D721Med (cell line): ENCODE results near the gene AGPS.

Experiments
- DNase-seq: peaks from one replicate; pipeline ENCODE4 v3.0.0; 2011; ENCODE audit warnings: low spot score; ENCODE audit not compliant: insufficient read length
- FAIRE-seq: peaks from 2 replicates; lab custom pipeline; 2011; peaks lifted over from hg19 to GRCh38; lab: Jason Lieb, UNC
- TF ChIP-seq, protein P1 (sequence below): IDR thresholded peaks from 2 replicates; pipeline ENCODE4 v1.5.1; 2012; ENCODE audit warnings: mild to moderate bottlenecking, control low read depth; ENCODE audit not compliant: insufficient read depth; ENCODE audit errors: missing control alignments

Gene AGPS

DNA sequence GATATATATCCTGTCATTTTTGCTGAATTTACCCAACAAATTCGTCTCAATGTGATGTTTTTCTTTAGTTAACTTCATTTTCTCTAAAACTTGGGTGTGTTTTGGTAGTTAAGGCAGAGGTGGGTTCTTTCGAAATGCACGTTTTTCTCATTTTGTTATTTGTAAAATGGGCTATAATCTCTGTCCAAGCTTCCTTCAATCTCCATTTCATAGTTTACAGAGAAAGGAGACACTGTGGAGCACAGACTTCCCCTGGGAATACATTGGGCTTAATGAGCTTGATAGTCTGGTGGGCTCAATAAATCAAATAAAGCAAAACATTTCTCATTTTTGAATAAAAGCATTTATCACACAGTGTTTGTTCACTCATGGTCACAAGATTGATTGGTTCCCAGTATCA, 145.1 kb downstream of the AGPS start:
- no peak for FAIRE-seq
- TF ChIP-seq, protein P1, sequence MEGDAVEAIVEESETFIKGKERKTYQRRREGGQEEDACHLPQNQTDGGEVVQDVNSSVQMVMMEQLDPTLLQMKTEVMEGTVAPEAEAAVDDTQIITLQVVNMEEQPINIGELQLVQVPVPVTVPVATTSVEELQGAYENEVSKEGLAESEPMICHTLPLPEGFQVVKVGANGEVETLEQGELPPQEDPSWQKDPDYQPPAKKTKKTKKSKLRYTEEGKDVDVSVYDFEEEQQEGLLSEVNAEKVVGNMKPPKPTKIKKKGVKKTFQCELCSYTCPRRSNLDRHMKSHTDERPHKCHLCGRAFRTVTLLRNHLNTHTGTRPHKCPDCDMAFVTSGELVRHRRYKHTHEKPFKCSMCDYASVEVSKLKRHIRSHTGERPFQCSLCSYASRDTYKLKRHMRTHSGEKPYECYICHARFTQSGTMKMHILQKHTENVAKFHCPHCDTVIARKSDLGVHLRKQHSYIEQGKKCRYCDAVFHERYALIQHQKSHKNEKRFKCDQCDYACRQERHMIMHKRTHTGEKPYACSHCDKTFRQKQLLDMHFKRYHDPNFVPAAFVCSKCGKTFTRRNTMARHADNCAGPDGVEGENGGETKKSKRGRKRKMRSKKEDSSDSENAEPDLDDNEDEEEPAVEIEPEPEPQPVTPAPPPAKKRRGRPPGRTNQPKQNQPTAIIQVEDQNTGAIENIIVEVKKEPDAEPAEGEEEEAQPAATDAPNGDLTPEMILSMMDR: no peak
- no peak for DNase-seq

DNA sequence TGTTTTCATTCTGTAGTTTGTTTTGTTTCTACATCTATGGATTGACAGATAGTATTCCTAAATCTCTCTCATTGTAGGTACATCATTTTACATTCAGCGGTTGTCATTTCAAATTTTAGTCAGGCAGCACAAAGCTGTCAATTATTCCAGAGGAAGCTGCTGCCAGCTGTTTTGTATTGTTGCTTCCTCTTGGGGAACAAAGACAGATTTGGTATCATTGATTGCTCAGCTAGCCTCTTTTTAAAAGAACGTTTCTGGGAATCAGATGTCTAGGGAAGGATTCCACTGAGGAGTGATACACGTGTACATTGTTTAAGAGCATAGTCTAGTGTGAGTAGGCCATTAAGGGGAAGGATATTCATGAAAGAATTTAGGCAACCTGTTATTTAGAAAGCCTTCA, 145.8 kb downstream of the AGPS start:
- FAIRE-seq: no peak
- TF ChIP-seq, protein P1: no peak
- no peak for DNase-seq

DNA sequence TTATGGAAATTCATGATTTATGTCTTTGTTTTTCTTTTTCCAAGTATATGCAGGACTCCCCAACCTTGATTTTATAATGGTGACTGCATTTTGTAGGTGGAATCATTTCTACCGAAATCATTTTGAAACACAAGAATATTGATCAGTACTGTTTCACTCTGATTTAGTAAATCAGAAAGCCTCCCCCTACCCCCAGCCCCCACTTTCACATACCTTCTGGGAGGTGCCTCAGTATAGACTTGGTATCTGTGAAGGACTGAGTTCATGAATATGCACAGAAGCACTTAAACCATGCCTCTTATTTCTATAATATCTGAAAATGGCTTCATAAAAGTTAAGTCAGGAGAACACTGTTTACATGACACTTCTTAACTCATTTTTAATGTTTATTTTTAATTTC, 147.7 kb downstream of the AGPS start:
- FAIRE-seq (no peak), DNase-seq (no peak)
- TF ChIP-seq, protein P1: no peak

DNA sequence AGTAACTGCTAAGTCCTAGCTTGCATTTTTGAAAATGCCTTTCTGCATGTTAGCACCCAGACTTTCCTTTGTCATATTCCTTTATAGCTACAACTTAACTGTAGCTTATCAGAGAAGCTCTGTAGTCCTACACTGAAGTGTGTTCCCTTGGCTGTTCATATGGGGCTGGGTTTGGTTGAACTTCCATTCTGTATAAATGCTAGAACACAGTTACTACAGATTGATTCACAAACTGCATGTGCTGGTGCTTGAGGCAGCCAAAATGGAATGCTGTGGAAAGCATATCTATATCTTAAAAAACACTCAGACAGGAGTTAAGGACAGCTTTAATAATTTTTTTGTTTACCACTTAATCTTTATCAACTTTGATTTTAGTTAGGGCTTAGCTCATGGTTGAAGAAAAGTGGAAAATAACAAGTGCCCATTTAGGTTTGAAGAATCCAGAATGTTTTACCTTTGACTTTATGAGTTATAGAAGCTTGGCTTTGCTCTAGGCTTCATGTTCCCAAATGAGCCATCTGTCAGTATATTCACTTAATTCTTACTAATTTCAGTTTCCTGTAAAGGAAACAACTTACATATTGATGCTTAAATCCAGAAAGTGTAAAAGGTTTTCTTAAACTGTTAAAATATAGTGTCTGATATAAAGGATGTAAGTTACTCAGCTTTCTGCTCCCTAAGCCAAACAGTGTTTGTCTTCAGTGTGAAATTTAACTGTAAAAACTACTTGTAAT, 148.9 kb downstream of the AGPS start:
- DNase-seq: no peak
- no peak for FAIRE-seq

DNA sequence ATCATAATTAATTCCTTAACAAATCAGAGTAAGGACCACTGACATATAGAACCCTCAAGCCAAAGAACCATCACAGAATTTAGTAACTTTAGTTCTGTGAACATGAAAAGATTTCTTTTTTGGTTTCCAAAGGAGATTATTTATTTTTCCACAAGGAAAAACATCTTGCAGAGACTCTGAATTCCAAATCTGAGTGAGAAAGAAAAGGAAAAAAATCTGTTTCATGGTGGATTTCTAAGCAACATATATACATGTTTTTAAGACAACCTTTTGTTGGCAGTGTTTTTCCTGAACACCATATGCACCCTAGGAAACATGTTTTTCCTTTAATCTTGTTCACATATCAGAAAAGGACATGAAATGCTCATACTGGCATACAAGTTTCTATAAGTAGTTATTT, 149.8 kb downstream of the AGPS start:
- TF ChIP-seq, protein P1: no peak
- no peak for FAIRE-seq

More for the DNA sequence above, 148.9 kb downstream of the AGPS start:
- TF ChIP-seq, protein P1: no peak

DNA sequence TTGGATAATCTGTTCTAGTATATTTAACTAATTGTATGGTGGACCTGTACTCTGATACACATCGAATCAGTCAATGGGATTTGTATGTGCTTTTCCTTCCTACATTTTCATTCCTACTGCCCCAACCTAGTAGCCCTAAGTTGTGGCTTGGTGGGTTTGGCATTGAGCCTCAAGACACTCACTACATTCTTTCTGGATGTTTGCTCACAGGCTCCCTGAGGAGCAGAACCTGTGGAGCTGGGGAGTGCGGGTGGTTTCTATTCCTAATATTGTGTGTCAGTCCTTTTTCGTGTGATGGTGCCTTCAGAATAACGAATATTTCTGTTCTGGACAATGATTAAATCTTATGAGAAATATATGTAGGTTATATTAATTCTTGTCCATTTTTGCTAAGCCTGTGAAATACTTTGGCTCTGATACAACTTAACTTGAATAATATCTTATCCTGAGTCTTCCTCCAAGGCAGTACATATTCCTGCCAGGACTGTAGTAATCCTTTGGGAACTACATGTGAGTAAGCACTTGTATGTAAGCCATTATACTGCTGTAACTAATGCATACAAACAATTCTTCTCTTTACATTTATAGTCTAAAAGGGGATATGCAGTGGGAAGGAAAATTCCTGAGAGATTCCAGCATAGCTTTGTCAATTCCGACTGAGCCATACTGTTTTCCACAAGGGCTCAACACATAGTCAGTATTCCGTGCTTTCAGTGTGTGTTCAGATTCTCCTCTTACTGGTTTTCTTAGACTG, 150.6 kb downstream of the AGPS start:
- FAIRE-seq (no peak), DNase-seq (no peak)

More for the DNA sequence above, 149.8 kb downstream of the AGPS start:
- no peak for DNase-seq

More for the DNA sequence above, 150.6 kb downstream of the AGPS start:
- TF ChIP-seq, protein P1: no peak
